Endometrial microvascular endothelial cells (primary cell): ENCODE results near the gene FCHSD1. TPM values are rescaled to one million over a fixed set of nuclear protein-coding genes. Genes with fewer than 3 reads are reported as not detected.

Source experiments
- in situ Hi-C: cut with HindIII; loops from 2 replicates; pipeline ENCODE4 v1.10.0; 2017; ENCODE audit warnings: low sequenced_read_pairs, low pct_unique_long_range_greater_than_20kb; ENCODE audit errors: inconsistent ontology term
- total RNA-seq: library from RNA; depleted of rRNA; stranded (reverse); fragments of >200 nt; gene quantifications from one replicate; pipeline ENCODE4 v1.2.3, GENCODE V29; 2015; ENCODE audit errors: inconsistent ontology term

Gene FCHSD1
- total RNA-seq, 1 donor from 2014 or later, result 68.2 TPM

- in situ Hi-C loops, result loop anchor here (25.0 kb wide), 1 partner anchor 457 kb away; no protein-coding TSS in a partner anchor
These were observed 29.0 kb upstream of the FCHSD1 start for GRCh38 chr5:141680178-141680577.

GRCh38 chr5:141677415-141677814 lies 26.2 kb upstream of the FCHSD1 start:
- in situ Hi-C loops, result loop anchor here (25.0 kb wide), 1 partner anchor 460 kb away; no protein-coding TSS in a partner anchor

DNA sequence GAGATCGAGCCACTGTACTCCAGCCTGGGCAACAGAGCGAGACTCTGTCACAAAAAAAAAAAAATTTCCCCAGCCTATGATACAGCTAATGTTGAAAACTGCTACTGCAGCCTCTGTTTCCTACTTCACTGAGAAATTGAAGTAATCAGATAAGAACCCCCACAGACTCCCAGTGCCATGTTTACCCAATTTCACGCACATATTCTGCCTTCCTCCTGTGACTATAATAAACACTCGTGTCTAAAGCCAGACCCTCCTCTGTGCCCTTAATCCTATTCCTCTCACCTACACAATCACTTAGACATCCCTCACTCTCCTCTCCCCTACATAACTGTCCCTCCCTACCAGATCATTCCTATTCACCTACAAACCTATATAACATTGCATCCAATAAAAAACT lies 24.5 kb upstream of the FCHSD1 start:
- in situ Hi-C loops, result loop anchor here (25.0 kb wide), 1 partner anchor 462 kb away; no protein-coding TSS in a partner anchor

DNA sequence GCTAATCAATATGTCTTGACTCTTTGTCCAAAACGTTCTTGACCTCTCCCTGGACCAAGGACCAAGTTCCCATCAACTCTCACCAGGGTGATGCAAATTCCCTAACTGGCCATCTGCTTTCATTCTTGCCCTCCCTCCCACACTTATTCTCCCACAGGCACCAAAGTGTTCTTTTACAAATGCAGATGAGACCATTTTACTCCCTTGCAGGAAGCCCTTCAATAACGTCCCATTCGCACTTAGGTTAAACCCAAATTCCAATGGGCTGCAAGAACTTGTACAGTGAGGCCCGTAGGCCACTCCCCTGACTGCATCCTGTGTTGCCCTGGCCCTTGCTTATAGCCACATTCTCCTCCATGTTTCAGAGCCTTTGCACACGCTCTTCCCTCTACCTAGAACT lies 23.5 kb upstream of the FCHSD1 start:
- in situ Hi-C loops, result loop anchor here (25.0 kb wide), 1 partner anchor 463 kb away; no protein-coding TSS in a partner anchor

DNA sequence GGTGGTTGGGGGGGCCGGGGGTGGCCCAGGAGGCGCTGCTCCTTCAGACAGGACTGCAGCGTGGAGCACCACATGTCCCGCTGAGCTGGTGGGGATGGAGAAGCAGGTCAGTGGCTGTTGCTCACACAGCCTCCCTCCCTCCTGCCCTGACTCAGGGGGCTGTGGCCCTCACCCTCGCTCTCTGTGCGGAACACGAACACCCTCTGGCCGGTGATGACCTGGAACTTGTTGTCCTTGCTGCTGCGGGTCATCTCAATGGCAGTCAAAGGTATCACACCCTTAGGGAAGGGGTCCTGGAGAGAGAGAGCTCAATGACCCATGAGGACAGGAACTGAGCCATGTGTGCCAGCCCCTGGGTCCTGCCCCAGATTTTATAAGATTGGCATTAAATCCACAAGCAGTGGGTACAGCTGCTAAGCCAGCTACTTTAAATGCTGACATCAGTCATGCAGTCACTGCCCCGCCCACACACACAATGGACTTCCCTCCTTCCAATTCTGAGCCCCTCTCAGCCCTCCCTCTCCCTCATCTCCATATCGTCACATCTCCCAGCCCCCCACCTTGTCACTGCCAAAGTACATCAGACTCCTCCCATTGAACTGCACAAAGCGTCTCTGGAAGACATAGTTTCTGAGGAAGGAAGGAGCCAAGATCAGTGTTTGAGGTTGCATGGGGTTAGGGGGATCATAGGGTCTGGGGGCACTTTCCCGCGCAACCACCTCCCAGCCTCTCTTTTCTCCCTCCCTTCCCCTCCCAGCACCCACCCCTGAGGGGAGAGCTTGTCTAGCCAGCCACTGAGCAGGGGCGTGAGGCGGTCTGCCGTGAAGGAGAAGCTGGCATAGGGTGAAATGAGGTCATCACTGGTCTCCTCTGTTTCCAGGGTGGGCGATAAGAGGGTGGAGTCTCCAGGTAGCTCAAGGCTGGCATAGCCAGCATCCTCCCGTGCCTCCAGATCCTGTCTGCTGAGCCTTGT lies 21.9 kb upstream of the FCHSD1 start:
- in situ Hi-C loops, result no loop called here

GRCh38 chr5:141672071-141672840 lies 21.0 kb upstream of the FCHSD1 start:
- in situ Hi-C loops, result no loop called here

DNA sequence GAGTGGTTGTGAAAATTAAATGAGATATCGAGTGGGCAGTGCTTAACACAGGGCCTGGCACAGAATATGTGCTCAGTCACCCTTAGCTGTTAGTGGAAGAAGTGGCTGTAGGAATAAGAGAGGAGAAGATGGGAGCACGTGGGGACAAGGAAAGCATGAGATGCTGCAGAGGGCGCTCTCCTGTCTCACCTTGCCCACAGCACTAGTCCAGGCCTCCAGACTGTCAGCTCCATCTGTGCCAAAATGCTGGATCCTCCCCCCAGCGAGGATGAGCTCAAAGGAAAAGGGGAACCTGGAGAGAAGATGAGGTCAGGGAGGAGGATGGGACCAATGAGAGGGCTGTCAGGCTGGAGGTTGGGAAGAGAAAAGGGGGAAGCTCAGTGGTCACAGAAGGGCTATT lies 18.3 kb upstream of the FCHSD1 start:
- in situ Hi-C loops, result no loop called here

DNA sequence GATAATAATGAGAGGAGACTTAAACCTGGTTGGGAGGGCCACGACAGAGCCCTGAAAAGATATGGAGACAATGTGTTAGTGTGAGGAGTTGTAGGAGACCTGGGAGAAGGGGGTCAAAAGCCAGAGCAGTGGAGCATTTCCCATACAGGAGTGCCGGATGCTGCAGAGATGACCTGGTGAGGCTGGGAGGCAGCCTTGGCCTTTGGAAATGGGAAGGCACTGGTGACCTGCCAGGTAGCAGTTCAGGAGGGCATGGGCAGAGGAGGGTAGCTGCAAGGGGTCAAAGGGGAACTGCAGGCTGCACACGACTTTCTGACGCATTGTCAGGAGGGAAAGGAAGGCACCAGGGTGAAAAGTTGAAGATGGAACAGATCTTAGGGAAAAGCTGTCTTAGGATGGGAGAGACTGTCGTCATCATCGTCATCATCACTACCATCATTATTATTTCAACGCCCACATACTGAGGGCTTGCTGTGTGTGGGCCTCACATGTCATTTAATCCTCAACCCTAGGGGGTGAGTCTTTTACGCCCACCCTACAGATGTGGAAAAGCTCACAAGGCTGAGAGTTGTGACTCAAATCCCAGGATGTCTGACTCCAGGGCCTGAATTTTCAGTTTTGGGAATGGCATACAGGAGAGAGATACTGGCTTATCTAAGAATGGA lies 17.5 kb upstream of the FCHSD1 start:
- in situ Hi-C loops, result no loop called here

DNA sequence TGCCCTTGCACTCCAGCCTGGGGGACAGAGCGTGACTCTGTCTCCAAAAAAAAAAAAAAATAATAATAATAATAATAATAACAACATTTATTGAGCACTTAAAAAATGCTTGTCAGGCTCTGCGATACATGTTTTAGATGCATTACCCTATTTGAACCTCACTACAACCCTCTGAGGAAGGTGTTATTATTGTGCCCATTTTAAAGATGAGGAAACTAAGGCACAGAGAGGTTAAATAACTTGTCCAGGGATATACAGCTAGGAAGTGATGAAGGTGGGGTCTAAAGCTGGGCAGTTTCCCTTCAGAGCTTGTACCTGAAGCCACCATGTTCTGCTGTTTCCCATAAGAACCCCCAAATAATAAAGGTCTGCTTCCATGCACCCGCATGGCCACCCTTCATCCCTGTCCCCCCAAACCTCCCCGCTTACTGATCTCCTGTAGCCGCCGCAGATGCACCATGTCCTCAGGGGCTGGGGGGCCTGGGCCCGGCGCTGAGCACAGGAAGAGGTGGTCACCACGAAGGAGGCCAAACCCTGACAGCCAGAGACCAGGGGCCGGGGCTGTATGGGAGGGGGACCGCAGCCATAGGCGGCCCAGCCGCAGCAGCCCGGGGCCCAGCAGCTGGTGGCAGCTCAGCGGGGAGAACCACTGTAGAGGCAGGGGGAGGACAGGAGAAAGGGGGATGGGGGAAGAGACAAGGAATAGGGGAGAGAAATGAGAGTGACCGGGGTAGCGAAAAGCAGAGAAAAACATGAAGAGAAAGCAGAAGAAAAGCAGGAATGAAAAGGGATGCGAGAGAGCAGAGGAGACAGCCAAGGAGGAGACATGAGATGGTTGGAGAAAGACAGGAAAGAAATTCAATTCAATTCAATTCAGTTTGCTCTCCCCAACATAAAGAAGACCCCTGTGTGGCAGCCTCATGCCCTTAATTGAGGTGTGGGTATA lies 15.1 kb upstream of the FCHSD1 start:
- in situ Hi-C loops, result no loop called here

GRCh38 chr5:141664733-141665461 lies 13.7 kb upstream of the FCHSD1 start:
- in situ Hi-C loops, result no loop called here

- in situ Hi-C loops, result no loop called here
These were observed 12.3 kb upstream of the FCHSD1 start for GRCh38 chr5:141663506-141663905.

DNA sequence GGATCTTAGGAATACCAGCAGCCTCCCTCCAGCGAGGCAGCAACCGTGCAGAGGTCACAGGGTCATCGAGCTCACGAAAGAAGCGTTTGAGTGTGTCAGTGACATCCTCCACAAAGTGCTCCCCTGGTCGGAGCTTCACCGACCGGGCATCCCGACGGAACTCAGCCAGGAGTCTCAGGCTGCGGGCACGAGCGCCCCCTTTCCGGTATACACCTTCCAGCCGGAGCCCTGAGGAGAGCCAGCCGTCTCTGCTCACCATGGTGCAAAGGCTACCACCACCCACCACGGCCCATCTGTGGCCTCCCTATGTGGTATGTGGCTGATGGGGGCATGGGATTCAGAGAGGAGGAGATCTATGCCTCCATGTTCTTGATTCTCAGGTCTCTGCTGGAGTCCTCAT lies 10.8 kb upstream of the FCHSD1 start:
- in situ Hi-C loops, result no loop called here

DNA sequence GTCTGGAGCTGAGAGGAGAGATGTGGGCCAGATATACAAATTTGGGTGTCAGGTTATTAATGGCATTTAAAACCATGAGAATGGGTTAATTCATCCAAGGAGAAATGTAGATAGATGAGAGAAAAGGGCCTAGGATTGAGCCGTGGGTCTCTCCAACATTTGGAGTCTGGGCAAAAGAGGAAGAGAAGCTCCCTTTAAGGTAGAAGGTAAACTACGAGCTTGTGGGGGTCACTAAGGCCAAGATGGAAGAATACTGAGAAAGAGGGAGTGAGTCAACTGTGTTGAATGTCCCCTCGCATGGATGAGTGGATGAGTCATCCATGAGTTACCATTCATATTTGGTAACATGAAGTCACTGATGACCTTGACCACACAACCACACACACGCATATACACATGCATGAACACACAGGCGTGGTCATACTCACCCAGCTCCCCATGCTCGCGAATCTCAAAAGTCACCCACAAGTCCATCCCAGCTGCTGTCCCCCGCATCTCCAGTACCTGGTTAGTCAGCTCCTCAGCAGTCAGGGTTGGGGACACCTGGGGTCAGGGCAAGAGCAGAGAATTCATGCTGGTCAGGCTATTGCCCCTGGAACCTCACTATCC lies 6.8 kb upstream of the FCHSD1 start:
- in situ Hi-C loops, result no loop called here

DNA sequence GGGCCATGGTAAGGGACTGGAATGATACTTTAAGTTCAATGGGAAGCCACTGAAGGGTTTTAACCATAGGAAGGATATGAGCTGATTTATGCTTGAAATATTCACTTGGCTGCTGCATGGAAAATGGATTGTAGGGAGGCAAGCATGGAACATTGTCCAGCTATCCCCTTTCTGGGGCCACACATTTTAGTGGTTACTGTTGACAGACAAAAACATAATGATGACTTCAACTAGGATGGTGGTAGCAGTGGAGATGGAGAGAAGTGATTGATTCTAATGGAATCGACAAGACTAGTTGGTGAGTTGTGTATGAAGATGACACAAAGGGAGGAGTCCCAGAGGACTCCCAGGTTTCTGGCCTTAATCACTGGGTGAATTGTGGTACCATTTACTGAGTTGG lies 6.2 kb upstream of the FCHSD1 start:
- in situ Hi-C loops, result no loop called here

GRCh38 chr5:141656396-141656795 lies 5.2 kb upstream of the FCHSD1 start:
- in situ Hi-C loops, result no loop called here

DNA sequence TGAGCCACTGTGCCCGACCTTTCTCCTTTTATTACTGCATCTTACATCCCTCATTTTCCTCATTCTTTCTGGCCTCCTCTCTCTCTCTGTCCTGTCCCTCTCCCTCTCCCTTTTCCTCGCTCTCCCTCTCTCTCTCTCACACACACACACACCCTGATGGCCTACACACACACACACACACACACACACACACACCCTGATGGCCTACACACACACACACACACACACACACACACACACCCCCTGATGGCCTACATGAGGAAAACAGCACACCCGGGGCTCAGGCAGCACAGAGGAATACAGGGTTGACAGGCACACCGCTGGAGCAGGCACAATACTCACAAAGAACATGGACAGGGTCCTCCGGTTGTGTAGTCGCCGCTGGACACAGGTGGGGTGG lies 3.8 kb upstream of the FCHSD1 start:
- in situ Hi-C loops, result no loop called here

DNA sequence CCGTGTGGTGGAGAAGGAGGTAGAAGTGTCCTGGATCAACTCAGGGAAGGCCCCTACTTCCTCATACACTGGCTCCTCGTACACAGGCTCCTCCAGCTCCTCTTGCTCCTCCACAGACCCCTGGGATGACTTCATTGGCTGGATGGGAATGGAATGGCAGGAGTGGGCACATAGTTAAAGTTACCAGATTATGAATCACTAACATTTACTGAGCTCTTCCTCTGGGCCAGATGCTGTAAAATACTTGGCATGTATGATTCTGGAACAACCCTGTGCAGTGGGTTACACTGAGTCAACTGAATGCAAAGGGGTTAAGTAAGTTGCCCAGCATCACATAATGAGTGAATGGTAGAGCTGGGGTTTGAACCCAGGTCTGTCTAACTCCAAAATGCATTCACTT lies 3.1 kb upstream of the FCHSD1 start:
- in situ Hi-C loops, result no loop called here
